ENCODE measurements around the gene KCNF1.
"Not testable (repeated sequence)": the region's sequence is repeated elsewhere in the genome, so short reads cannot be mapped to it uniquely, and the experiment has no call there.

Gene KCNF1

DNA sequence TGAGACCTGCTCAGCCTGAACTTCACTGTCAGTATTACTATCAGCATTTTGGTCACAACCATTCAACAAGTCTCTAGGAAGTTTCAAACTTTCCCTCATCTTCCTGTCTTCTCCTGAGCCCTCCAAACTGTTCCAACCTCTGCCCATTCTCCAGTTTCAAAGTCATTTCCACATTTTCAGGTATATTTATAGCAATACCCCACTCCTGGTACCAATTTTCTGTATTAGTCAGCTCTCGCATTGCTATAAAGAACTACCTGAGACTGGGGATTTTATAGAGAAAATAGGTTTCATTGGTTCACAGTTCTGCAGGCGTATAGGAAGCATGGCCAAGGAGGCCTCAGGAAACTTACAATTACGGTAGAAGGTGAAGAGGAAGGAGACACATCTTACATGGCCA lies 27.3 kb downstream of the KCNF1 start:
- DNase-seq (ENCODE audit: low read depth in 2 of 2), result no peak

DNA sequence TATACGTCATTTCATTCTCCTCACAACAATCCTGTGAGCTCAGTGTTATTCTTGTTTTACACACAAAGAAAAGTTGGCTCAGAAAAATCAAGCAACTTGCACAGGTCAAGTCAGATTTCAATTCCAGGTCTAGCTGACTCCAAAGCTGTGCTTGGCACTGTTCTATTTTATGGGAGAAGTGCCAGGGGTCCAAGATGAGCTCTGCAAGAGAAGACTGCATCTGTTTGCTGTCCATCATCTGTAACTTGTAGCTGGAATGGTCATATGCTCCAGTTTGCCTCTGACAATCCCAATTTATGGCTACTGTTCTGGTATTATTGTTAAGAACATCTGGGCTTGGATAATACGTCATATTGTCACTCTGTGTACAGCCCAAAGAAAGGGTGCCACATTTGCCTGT lies 28.9 kb downstream of the KCNF1 start:
- no peak for DNase-seq (ENCODE audit: low read depth in 2 of 2)

DNA sequence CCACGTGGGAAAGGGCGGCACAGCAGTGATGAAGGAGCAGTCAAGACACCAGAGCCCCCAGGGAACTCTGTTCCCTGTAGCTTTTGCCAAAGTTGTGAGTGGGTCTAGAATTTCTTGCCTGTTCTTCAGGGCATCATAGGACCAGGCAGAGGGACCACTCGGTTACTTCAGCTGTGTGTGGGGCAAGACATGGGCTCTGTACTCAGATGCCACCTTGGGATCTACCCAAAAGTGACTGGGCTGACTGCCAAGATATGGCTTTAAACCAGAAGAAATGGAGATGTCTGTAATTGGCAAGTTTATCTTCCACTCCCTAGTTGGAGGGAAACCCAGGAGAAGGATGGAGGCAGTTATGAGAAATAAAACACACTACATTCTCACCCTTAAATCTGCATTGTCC lies 29.6 kb downstream of the KCNF1 start:
- no peak for DNase-seq (ENCODE audit: low read depth in 2 of 2)

DNA sequence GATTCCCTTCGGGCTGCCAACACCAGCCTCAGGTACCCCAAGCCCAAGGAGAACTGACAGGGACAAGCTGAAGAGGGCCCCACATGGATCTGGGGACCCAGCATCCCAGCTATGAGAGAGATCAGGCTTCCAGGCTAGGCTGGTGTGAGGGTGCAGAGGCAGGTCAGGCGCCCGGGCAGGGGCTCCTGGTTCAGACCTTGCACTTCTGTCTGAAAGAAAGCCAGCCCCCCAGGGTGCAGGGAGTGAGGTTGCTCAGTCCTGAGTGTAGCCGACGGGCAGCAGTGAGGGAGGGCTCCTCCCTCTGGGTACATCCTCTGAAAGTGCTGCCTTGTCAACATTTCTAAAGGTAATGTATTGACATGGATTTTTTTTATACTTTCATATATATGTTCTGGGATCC lies 33.1 kb downstream of the KCNF1 start:
- no peak for DNase-seq (ENCODE audit: low read depth in 2 of 2)

DNA sequence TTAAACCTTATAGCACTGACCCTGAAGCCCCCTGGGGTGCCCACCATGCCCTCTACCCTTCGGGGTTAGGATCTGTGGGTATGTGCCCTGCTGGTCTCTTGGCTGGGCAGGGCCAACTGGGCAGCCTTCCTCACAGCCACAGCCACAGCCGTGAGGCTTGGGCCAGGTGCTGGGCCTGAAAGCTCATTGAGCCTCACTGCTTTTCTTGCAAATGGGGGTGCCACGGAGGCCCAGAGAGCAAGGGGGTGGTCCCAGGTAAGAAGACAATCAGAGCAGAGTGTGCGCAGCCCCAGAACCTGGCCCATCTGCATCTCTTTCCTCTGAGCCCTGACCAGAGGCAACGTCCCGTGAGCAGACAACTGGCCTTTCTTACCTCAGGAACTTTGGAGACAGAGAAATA lies 34.7 kb downstream of the KCNF1 start:
- DNase-seq (ENCODE audit: low read depth in 2 of 2), result no peak

DNA sequence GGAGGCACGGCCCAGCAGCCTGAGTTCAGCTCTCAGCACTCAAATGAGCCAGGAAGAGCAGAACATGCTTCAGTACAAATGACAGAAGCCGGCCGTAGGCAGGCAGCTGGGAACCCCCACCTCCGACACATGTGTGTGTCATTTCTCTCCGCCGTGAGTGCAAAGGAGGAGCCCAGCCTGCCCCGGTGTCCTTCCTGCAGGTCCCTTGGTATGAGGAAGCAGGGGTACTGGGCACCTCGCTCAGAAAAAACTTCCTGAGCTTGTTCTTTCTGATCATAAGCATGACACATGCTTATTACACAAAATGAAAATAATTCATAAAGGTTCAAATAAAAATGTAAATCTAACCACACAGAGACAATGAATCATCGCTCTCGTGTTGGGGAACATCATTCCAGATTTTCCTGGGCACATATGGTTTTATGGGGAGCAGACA lies 35.3 kb downstream of the KCNF1 start:
- DNase-seq (ENCODE audit: low read depth in 2 of 2), result no peak

DNA sequence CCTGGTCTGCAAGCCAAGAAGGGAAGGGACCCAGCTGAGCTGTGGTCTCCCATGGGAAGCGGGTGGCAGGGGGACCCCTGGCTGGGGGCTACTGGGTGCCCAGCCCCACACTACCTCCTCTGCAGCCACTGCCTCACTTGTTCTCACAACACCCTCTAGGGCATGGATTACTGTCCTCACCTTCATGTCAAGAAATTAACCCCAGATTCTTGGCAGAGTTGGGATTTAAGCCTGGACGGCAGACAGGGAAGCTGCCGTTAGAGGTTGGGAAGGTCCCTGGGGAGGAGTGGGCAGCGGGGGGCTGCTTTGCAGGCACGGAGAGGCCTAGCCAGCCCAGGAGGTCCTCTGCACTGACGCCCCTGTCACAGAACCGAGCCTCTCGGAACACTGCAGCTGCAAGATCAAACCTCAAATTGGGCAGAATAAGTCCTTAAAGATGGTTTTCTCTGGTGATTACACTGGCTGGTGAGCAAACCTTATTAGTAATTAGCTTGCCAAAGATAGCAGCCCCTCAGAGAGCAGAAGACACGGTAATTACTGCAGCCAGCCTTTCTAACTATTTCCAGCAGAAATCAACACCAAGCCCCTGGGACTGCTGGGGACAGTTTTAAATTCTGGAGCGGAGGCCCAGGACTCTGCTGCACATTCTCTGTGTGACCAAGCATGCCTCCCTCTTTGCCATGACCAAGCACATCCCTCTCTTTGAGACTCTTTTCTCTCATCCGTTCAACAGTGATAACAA lies 35.9 kb downstream of the KCNF1 start:
- no peak for DNase-seq (ENCODE audit: low read depth in 2 of 2)

DNA sequence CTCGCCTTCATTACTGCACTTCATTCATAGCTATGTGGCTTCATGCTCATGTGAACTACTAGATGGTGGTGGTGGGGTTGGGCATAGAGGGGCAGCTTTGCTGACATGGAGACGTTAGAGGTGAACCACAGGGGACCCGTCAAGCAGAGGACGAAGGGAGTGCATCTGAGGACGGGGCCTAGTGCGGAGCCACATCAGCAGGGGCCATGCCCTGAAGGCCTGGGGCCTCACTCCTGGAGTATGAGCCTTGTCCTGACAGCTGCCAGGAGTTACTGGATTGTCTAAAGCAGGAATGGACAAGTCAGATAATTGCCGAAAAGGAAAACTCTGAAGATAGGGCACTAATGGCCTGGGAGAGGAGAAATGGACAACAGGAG lies 36.4 kb downstream of the KCNF1 start:
- DNase-seq (ENCODE audit: low read depth in 2 of 2), result no peak

DNA sequence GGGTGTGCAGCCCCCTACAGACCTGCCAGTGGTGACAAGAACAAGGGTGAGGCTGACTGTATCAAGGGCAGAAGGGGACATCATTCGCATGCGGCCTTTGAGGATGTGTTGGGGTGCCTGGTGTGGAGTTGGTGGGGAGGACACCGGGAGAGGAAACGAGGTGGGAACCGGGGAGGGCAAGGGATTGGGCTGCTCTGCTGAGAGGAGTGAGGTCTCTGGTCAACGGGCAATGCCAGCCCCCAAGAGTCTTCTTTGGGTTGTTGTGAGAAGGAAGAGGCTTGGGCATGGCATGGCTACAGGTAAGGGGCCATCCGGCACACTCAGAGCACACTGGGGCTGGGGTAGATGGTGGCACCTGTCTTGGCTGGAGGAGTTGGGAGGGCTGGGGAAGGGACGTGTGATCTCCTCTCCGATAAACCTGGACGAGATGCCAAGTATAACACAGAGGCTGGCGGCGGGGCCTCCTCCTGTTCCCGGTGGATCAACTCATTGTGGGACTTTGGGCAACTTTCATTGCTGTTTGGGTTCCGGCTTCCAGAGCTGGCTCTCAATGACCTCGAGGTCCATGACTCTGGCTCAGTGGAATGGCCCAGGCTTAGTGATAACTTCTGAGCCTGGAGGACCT lies 37.0 kb downstream of the KCNF1 start:
- DNase-seq (ENCODE audit: low read depth in 2 of 2), result no peak

DNA sequence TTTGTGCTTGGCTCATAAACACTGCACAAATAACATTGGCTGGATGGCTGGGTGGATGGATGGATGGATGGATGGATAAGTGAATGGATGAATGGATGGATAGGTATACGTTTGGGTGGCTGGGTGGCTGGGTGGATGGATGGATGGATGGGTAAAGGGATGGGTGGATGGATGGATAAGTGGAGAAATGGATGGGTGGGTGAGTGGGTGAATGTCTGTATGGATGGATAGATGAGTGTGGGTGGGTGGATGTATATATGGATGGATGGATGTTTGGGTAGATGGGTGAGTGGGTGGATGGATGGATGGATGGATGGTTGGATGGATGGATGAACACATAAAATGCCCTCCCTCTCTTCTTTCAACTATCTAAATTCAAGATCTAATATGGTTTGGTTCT lies 38.1 kb downstream of the KCNF1 start:
- DNase-seq (ENCODE audit: low read depth in 2 of 2), result no peak

DNA sequence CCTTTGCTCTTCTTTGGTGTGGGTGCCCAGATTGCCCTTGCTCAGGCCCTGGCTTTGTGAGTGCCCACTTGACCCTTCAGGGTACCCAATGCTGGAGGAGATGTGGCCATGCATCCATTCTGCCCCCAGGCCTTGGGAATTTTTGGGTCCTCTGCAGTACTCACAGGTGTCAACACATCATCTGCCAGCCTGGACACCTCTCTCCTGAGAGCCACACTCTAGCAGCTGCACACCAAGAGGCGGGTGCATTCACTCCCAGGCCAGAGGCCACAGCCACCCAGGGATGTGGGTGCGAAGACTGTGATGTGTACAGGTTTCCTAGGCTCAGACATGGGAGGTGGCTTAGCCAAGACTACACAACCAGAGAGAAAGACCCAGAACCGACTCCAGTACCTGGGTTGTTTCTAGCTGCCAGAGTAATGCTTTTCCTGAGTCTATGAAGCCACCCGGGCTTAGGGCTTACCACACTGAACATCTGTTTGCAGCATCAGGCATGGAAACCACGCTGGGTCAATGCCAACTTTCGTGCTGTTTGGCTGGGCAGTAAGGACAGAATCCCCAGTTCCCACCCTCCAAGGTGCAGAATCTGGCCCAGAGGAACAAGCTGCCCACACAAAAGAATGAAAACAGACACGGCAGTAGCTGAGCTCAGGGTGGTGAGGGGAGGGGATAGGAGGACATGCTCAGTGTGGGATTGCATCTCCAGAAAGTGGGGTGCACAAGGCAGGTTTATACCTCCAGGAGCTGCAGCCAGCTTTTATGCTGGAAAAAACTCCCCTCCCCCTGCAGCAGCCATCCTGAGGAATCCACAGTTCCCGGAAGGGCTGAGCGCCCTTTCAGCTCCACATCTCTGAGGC lies 40.1 kb downstream of the KCNF1 start:
- DNase-seq (ENCODE audit: low read depth in 2 of 2), result no peak

DNA sequence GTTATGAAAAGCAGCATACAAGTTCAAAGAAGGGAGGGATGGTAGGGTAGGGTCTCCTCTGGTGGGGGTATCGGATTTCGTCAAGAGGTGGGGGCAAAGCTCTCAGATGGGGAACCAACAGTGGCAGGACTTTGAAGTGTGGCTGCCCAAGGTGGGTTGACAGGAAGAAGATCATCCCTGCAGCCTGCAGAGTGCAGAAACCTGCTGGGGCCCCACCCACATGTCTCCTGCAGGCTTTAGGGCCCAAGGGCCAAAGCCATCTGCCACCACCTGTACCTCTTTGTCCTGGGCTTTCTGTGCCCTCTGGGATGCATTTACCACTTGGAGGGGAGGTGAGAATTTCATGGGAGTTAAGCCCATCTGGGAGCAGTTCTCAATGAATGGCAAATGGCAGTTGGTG lies 42.7 kb downstream of the KCNF1 start:
- no peak for DNase-seq (ENCODE audit: low read depth in 2 of 2)

DNA sequence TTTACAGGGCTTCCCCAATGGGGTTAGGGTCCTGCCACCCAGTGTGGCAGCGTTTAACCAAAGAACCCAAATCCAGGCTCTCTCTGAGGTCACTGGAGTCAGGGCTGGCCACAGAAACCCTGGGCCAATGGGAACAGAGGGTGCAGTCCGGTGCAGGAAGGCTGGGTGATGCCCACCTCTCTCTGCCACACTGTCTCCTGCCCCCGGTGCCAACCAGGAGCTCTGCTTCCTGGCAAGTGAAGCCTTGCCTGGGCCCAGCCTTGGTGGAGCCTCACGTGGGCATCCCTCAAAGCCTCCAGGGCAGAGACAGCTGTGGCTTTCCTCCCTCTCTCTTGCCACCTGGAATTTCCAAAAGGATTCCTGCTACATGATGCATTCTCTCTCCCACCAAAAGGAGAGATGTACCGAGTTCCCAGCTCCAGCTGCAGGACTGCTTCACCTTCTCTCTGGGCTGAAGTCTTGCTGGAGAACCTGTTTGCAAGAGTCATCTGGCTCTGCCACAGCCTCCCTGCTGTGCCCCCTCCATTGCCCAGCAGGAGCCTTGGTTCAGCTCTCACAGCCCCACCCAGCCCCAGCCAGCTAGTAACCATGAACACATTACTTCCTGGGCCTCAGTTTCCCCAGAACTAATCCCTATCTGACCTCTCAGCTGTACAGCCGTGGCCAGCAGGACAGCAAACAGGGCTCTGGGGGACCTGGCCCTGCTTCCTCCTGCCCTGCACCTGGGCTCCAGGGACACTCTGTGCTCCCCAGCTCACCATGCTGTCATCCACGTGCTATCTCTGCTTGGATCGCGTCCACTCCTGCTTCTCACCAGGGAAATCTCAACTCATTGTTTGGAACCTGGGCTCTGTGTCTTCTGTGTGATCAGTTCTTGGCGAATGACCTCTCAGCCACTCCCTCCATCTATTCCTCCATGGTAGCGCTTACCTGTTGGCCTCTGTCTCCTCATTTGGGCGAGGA lies 43.4 kb downstream of the KCNF1 start:
- DNase-seq (ENCODE audit: low read depth in 2 of 2), result no peak

DNA sequence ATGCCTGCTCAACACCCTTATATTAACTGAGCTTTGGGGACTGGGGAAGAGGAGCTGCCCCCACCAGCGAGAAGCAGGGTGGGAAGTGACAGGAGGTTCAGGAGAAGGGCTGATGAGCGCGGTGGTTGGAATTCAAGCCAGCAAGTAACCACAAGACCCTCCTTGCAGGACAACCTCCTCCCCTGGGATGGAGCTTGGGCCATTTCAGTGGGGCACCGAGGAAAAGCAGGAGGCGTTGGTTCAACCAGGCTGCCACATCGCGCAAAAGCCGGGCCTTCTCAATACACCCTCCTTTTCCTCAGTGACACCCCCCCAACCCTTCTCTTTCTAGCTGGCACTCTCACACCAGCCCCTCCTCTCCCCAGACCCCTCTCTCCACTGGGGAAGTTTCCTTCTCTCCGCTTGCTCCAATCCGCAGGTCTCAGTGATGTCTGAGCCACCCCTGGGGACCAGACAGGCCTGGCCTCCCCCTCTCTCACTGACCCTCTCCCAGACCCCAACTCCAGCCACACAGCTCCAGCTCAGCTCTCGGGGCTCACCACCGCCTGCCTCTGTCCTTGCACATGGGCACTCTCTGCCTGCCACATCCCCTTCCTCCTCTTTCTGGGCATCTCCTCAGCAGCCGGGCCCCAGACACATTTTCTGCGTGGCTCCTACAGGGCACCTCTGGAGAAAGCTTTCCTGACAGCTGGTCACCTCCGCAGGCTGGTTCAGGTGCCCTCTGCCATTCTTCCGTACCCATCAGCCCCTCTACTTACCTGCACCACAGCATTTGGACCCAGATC lies 44.5 kb downstream of the KCNF1 start:
- DNase-seq (ENCODE audit: low read depth in 2 of 2), result no peak

DNA sequence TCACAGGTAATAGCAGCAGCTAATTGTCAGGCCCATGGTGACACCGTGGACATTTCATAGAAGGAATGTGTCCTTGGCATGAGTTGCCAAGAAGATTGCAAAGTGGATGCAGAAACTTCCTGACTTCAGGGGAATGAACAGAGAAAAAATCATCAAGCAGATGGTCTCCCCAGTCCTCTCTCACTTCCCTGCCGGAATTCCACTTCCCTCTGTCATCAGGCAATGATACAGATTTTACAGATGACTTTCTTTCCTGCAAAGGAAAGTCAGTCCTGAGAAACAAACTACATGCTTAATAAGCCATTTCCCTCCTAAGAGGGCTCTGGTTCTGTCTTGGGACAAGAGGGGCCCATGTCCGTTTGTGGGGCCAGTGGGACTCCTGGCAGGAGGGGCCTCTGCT lies 45.7 kb downstream of the KCNF1 start:
- DNase-seq (ENCODE audit: low read depth in 2 of 2), result no peak

DNA sequence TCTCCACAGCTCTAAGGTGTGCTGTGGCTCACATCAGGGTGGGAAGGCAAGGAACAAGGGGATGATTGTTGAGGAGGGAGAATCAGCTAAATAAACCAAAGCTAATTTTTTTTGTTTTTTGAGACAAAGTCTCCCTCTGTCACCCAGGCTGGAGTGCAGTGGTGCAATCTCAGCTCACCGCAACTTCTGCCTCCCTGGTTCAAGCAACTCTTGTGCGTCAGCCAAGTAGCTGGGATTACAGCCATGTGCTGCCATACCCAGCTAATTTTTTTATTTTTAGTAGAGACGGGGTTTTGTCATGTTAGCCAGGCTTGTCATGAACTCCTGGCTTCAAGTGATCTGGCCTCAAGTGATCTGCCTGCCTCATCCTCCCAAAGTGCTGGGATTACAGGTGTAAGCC lies 46.7 kb downstream of the KCNF1 start:
- not testable (repeated sequence) for DNase-seq (ENCODE audit: low read depth in 2 of 2)

DNA sequence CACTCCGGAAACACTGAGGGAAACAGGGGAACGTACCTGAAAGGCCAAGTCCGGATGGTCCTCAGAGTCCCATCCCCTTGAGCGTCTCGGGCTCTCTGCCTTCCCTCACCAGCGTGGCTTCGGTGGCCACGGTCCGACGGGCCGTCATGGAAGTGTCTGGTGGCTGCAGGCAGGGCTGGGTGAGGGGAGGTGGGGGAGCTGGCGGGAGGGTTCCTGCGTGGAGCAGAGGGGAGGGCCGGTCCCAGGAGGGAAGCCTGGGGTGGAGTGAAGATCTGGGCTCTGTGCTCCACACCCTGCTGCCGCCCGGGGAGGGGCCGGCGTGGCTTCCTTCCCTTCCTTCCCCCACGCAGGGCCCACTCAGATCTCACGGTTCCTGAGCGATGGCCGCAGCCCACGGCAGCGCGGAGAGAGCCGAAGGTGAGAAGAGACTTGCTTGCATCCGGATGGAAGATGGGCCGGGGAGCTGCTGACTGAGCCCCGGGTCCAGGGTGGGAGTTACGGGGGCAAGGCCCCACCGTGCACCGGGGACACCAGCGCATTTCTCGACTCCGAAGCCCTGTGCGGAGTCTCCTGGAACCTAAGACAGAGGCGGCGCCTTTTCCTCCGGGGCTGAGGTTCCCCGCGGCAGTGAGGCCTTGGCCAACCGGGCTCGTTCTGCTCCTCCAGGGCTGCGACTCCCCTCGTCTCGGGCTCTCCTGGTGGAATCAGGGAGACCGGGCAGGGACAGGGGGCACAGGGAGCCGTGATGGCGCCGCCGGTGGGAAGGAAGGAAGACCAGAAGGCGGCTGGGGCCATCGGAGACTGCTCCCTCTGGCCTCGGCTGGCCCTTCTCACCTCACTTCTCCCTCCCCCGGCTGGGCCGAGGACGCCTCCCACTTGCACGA lies 49.1 kb downstream of the KCNF1 start:
- DNase-seq (ENCODE audit: low read depth in 2 of 2), result no peak

DNA sequence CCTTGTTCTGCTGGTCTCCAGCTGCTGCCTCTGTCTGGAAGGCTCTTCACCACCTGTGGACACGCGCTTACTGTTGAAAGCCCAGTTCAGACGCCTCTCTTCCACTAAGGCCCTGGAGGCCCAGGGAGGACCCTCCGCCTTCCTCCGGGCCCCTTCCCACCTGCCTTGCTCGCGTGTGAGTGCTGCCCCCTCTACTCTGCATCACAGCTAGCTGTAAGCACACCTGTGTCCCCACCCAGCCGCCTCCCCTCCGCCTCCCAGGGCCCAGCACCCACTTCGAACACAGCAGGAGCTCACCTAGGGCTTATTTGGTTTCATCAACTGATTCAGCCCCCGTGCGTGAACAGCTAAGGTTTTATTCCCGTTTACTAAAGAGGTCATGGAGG lies 49.7 kb downstream of the KCNF1 start:
- DNase-seq (ENCODE audit: low read depth in 2 of 2), result no peak

DNA sequence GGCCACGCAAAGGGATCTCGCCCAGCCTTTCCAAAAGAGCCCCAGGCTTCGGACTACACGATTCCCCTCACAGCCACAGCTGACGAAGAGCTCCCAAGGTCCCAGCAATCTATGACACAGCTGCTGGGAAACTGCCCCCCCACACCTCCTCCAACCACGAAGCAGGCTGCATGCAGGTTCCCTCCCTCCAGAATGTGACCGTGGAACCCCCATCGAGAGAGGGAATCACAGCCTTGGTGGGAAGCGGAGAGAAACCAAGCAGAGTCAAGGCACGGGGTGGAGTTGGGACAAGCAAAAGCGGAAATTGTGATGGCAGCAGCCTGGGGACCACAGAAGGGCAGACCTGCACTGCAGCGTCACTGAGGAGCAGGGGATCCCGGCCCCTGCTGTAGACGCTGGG lies 50.3 kb downstream of the KCNF1 start:
- no peak for DNase-seq (ENCODE audit: low read depth in 2 of 2)

DNA sequence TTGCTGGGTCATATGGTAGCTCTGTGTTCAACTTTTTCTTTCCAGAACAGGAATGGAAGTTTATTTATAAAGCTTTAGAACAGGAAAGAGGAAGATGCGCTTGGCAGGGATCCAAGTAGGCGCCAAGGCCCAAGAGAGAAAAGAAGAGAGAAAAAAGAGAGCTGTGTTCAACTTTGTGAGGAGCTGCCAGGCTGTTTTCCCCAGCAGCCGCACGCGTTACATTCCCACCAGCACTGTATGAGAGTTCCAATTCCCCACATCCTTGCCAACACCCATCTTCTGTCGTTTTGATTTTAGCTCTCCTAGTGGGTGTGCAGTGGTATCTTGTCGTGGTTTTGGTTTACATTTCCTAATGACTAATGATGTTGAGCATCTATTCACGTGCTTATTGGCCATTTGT lies 51.4 kb downstream of the KCNF1 start:
- DNase-seq (ENCODE audit: low read depth in 2 of 2), result no peak

Data from stimulated activated CD8-positive, alpha-beta memory T cell treated with anti-CD3 and anti-CD28 coated beads, Interleukin-7, amount 100 ng/mL, for 4 hours (primary cell).